ENCODE measurements around the gene GARIN5A.

Gene GARIN5A

DNA sequence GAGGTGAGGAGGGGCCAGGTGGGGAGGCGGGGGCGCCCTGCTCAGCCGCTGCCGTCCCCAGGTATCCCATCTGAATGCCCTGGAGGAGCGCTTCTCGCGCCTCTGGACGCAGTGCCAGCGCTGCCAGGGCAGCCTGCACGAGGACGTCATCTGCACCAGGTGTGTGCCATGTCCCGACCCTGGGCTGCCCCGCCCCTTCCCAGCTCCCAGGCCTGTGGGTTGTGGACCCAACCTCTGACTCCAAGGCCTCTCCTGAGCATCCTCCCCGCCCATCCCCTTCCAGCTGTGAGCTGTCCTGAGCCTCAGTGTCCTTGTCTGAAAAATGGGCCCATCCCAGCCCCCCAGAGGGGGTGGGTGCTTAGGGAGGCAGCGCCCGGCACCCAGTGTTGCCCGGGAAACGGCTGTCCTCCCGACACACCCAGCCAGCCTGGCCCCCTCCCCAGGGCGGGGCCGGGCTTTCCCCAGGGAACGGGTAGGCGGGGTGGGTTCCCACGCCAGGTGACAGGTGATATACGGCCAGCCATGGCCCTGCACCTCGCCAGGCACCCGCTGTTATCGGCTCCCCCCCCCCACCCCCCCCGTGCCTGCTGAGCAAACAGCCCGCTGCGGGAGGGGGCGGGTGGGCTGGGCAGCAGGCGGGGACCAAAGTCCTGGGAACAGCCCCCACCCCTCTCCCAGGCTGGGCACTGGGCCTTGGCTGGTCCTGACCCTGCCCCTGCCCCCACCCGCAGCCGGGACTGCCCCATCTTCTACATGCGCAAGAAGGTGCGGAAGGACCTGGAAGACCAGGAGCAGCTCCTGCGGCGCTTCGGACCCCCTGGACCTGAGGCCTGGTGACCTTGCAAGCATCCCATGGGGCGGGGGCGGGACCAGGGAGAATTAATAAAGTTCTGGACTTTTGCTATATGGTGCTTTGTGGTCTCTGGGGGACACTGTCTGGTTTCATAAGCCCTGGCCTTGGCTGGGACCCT is 59.3 kb downstream of the GARIN5A start:
- no peak for DNase-seq (ENCODE audit: low spot score)

Data from D341Med (cell line).